Posterior cingulate gyrus (tissue), 11 donors: Measurements from ENCODE around the gene POLR2M.
A peak's percentile ranks its signal among the peaks of the same experiment; 100 is the strongest.

Experiments used
- DNase-seq, 10 donors: peaks; one replicate each; pipeline versions ENCODE4 v3.0.0 to v3.0.0-alpha.2; 2020 to 2021; ENCODE audit warnings: mixed read lengths in 3 of 10
- intact Hi-C: fragments of 100-400 bp; cut with DNase I; formaldehyde crosslinking; loops from one replicate; pipeline ENCODE4 v1.15.1; 2023

The POLR2M gene

GRCh38 chr15:57690341-57690966, 16.1 kb upstream of the POLR2M start:
- intact Hi-C loops: no loop called here
- no peak for DNase-seq

- DNase-seq: no peak
- intact Hi-C loops: no loop called here
Measured at GRCh38 chr15:57691082-57691481, 15.4 kb upstream of the POLR2M start.

GRCh38 chr15:57692709-57693108, 13.8 kb upstream of the POLR2M start:
- intact Hi-C loops: no loop called here
- no peak for DNase-seq

GRCh38 chr15:57694279-57694678, 12.2 kb upstream of the POLR2M start:
- intact Hi-C loops: no loop called here
- DNase-seq: no peak

- DNase-seq: no peak
- intact Hi-C loops: no loop called here
Measured at GRCh38 chr15:57696146-57696545, 10.4 kb upstream of the POLR2M start.

- intact Hi-C loops: no loop called here
- no peak for DNase-seq
Measured at GRCh38 chr15:57697588-57697987, 8.9 kb upstream of the POLR2M start.

- intact Hi-C loops: no loop called here
- no peak for DNase-seq
Measured at GRCh38 chr15:57698243-57698642, 8.3 kb upstream of the POLR2M start.

GRCh38 chr15:57698991-57699390, 7.5 kb upstream of the POLR2M start:
- DNase-seq: no peak

GRCh38 chr15:57703387-57703786, 3.1 kb upstream of the POLR2M start:
- no peak for DNase-seq
- intact Hi-C loops: no loop called here

More at GRCh38 chr15:57698991-57699390, 7.5 kb upstream of the POLR2M start:
- intact Hi-C loops: no loop called here

GRCh38 chr15:57704441-57704840, 2.1 kb upstream of the POLR2M start:
- DNase-seq: no peak
- intact Hi-C loops: no loop called here

GRCh38 chr15:57705746-57706404, 639 bp upstream of the POLR2M start:
- DNase-seq: peak in 1 of 10 donors; percentile 41
- intact Hi-C loops: loop anchor here (5.0 kb wide), 1 partner anchor 49 kb away; no protein-coding TSS in a partner anchor

GRCh38 chr15:57708047-57708446, 1.5 kb downstream of the POLR2M start:
- intact Hi-C loops: loop anchor here (5.0 kb wide), 1 partner anchor 51 kb away; no protein-coding TSS in a partner anchor
- no peak for DNase-seq

- no peak for DNase-seq
- intact Hi-C loops: no loop called here
Measured at GRCh38 chr15:57718309-57718708, 11.8 kb downstream of the POLR2M start.

GRCh38 chr15:57720867-57721266, 14.4 kb downstream of the POLR2M start:
- DNase-seq: no peak
- intact Hi-C loops: no loop called here

- intact Hi-C loops: no loop called here
- DNase-seq: no peak
Measured at GRCh38 chr15:57726411-57726810, 19.9 kb downstream of the POLR2M start.

GRCh38 chr15:57727031-57727430, 20.5 kb downstream of the POLR2M start:
- no peak for DNase-seq
- intact Hi-C loops: no loop called here

- intact Hi-C loops: no loop called here
- DNase-seq: no peak
Measured at GRCh38 chr15:57728436-57728835, 21.9 kb downstream of the POLR2M start.

- intact Hi-C loops: no loop called here
- no peak for DNase-seq
Measured at GRCh38 chr15:57730876-57731275, 24.4 kb downstream of the POLR2M start.

- DNase-seq: no peak
- intact Hi-C loops: no loop called here
Measured at GRCh38 chr15:57731530-57732103, 25.1 kb downstream of the POLR2M start.

- intact Hi-C loops: no loop called here
- DNase-seq: peak in 5 of 10 donors; percentile 40 to 87 (median 65)
Measured at GRCh38 chr15:57732526-57733331, 26.2 kb downstream of the POLR2M start.

GRCh38 chr15:57734860-57735259, 28.3 kb downstream of the POLR2M start:
- intact Hi-C loops: no loop called here
- no peak for DNase-seq
